ENCODE data around the gene FBRSL1. TPM values are rescaled to one million over a fixed set of nuclear protein-coding genes. Genes with fewer than 3 reads are reported as not detected.

The FBRSL1 gene
- total RNA-seq, 1 experiment from 2014 or later: 124 TPM

DNA sequence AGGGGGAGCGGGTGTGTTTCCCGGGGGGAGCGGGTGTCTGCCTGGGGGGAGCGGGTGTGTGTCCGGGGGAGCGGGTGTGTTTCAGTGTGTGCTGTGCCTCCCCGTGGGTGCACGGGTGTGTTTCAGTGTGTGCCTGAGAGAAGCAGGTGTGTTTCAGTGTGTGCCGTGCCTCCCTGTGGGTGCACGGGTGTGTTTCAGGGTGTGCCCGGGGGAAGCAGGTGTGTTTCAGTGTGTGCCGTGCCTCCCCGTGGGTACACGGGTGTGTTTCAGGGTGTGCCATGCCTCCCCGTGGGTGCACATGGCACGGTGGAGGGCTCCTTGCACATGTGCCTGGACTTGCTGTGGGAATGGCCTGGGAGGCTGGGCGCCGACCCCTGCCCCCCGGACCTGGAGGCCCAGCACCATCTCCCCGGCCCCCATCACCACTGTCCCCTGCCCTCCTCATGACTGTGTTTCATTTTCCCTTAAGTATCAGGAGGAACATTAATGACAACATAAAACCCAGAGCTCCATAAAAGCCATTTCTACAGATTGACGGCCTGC is 38.7 kb downstream of the FBRSL1 start:
- intact Hi-C loops (cut with micrococcal nuclease): no loop called here
- ChIA-PET RAD21 (ENCODE audit: low non-redundant PET in 1 of 2, low total read pairs in 2 of 2, uncharacterized antibody in 2 of 2, unreplicated experiment in 2 of 2) (no interaction called here), POLR2A (no interaction called here)

More for the DNA sequence above, 38.7 kb downstream of the FBRSL1 start:
- DNase-seq (ENCODE audit: low read depth, low spot score) (no peak), ATAC-seq (no peak)
- H3K36me3 ChIP-seq (ENCODE audit: control insufficient read depth in 1 of 2, insufficient read depth in 2 of 2, low read length in 2 of 2): no peaks in the 10 kb centered on the region
- no peaks in the 10 kb centered on the region for H4K20me1 ChIP-seq (ENCODE audit: insufficient read depth)
- TF ChIP-seq FOSL1 (IDR thresholded peaks at IDR 0.05; ENCODE audit: low read depth): no peak
- TF ChIP-seq JUND (IDR thresholded peaks at IDR 0.05): no peak
- TF ChIP-seq, protein P1, sequence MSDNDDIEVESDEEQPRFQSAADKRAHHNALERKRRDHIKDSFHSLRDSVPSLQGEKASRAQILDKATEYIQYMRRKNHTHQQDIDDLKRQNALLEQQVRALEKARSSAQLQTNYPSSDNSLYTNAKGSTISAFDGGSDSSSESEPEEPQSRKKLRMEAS (IDR thresholded peaks at IDR 0.05): no peak
- TF ChIP-seq, protein P2, sequence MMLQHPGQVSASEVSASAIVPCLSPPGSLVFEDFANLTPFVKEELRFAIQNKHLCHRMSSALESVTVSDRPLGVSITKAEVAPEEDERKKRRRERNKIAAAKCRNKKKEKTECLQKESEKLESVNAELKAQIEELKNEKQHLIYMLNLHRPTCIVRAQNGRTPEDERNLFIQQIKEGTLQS (IDR thresholded peaks at IDR 0.05): no peak
- no peak for TF ChIP-seq SRF (IDR thresholded peaks at IDR 0.05; ENCODE audit: low read depth)
- TF ChIP-seq, protein P3, sequence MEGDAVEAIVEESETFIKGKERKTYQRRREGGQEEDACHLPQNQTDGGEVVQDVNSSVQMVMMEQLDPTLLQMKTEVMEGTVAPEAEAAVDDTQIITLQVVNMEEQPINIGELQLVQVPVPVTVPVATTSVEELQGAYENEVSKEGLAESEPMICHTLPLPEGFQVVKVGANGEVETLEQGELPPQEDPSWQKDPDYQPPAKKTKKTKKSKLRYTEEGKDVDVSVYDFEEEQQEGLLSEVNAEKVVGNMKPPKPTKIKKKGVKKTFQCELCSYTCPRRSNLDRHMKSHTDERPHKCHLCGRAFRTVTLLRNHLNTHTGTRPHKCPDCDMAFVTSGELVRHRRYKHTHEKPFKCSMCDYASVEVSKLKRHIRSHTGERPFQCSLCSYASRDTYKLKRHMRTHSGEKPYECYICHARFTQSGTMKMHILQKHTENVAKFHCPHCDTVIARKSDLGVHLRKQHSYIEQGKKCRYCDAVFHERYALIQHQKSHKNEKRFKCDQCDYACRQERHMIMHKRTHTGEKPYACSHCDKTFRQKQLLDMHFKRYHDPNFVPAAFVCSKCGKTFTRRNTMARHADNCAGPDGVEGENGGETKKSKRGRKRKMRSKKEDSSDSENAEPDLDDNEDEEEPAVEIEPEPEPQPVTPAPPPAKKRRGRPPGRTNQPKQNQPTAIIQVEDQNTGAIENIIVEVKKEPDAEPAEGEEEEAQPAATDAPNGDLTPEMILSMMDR (IDR thresholded peaks at IDR 0.05 in 2 of 3, conservative IDR thresholded peaks at IDR 0.05 in 1 of 3; ENCODE audit: borderline replicate concordance in 1 of 3, insufficient read depth in 1 of 3, low read depth in 2 of 3, low read length in 2 of 3): no peak
- no peak for TF ChIP-seq POLR2AphosphoS5 (IDR thresholded peaks at IDR 0.05; ENCODE audit: low read depth, low read length)
- no peak for TF ChIP-seq YY1 (IDR thresholded peaks at IDR 0.05; ENCODE audit: extremely low read depth, insufficient replicate concordance, low read depth, low read length)
- H3K4me1 ChIP-seq (ENCODE audit: control insufficient read depth in 1 of 2, insufficient read depth in 2 of 2, low read length in 2 of 2): peaks cover 0 to 9% of the 10 kb centered on the region in 2 experiments; a peak in 1 of 4 replicates
- peaks cover 4 to 15% of the 10 kb centered on the region in 2 experiments; a peak in 2 of 4 replicates for H3K9me3 ChIP-seq (ENCODE audit: control insufficient read depth in 1 of 2, insufficient read depth in 1 of 2, low read depth in 1 of 2, low read length in 2 of 2)
- peaks cover 4% of the 10 kb centered on the region; the same call in 1 of the 2 replicates for H3K79me2 ChIP-seq (ENCODE audit: insufficient read depth, low read length)
- H3K9me2 ChIP-seq (ENCODE audit: insufficient read depth): no peaks in the 10 kb centered on the region
- no peak overlapping the region for H3K9ac ChIP-seq (ENCODE audit: low read length)
- no peak overlapping the region for H3K27ac ChIP-seq (ENCODE audit: low read depth, low read length)
- no peak overlapping the region for H3K4me3 ChIP-seq (replicated peaks in 1 of 2; ENCODE audit: low read depth in 1 of 2, low read length in 2 of 2)
- no peak overlapping the region for H2AFZ ChIP-seq (ENCODE audit: low read depth, low read length, poor library complexity, severe bottlenecking)
- no peaks in the 10 kb centered on the region for H3K27me3 ChIP-seq (ENCODE audit: insufficient read depth, low read length)
- no peak overlapping the region for H3K4me2 ChIP-seq (ENCODE audit: low read length)
- BruUV-seq (replicated peaks): no TSS peak
- CTCF ChIA-PET: no interaction called here
